Measurements from ENCODE around the gene FADS1.
A peak's percentile ranks its signal among the peaks of the same experiment; 100 is the strongest.

FADS1 gene

DNA sequence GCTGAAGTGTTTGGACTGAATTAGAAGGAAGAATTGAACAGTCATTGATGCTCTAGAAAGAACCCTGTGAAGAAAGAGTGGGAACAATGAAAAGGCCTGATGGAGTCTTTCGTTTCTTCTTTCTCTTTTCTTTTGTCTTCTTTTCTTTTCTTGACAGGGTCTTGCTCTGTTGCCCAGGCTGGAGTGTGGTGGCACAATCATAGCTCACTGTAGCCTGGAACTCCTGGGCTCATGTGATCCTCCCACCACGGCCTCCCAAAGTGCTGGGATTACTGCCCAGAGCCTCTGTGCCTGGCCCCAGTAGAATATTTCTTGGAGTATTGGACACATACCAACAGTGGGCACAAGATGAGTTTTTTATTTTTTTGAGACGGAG is 23.0 kb downstream of the FADS1 start:
- no CpG with 5 or more reads among the region's 3 CpGs for WGBS (ENCODE audit: insufficient coverage, insufficient read length)
- DNase-seq (ENCODE audit: low read depth, low spot score) = no peak
- Histone ChIP-seq H3K27me3 (ENCODE audit: control insufficient read depth, insufficient read depth, low read length) (no peaks in the 10 kb centered on the region), H3K4me3 (ENCODE audit: low read length) (peak overlapping the region; percentile 64; the same call in 1 of the 2 replicates), H3K36me3 (ENCODE audit: control insufficient read depth, insufficient read depth, low read length) (peaks cover 24% of the 10 kb centered on the region), H3K4me1 (ENCODE audit: control insufficient read depth, insufficient read depth, low read length) (no peaks in the 10 kb centered on the region), H3K9me3 (ENCODE audit: control insufficient read depth, insufficient read depth, low read length) (no peaks in the 10 kb centered on the region), H3K27ac (ENCODE audit: low read length) (no peak overlapping the region)

DNA sequence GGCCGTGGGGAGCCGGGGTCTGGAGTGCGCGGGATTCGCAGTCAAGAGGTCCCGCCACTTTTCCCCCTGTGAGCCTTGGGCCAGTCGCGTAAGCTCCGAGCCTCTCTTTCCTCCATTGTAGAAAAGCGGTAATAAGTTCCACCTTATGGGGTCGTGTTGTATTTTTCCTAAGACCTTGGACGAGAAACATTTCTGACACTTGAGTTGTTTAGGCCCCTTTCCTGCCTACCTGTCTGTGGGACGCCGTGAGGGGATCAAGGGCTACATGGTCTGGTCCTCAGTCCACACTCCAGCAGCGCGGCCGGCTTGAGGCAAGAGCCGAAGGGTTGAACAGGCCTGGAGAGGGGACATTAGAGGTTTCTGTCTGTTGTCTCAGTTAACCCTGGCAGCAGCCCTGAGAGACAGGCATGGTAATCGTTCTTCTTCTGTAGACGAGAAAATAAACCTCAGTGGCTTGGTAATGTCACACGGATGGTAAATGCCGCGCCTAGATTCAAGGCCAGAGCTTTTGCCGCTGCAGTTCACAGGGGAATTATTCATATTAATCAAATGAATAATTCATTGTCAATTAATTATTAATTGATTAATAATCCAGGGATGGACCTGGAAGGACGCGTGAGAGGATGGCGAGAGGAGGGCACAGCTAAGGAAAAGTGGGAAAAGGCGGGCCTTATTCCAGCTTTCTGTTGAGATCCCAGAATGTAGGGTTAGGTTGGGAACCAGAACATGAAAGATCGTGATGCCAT is 23.5 kb downstream of the FADS1 start:
- Histone ChIP-seq H3K27ac (ENCODE audit: low read length) (no peak overlapping the region), H3K36me3 (ENCODE audit: control insufficient read depth, insufficient read depth, low read length) (peaks cover 27% of the 10 kb centered on the region), H3K4me1 (ENCODE audit: control insufficient read depth, insufficient read depth, low read length) (no peaks in the 10 kb centered on the region), H3K4me3 (ENCODE audit: low read length) (peak overlapping the region; percentile 64), H3K9me3 (ENCODE audit: control insufficient read depth, insufficient read depth, low read length) (no peaks in the 10 kb centered on the region), H3K27me3 (ENCODE audit: control insufficient read depth, insufficient read depth, low read length) (no peaks in the 10 kb centered on the region)
- no CpG with 5 or more reads among the region's 29 CpGs for WGBS (ENCODE audit: insufficient coverage, insufficient read length)
- DNase-seq (ENCODE audit: low read depth, low spot score) = no peak

- Histone ChIP-seq H3K4me1 (ENCODE audit: control insufficient read depth, insufficient read depth, low read length) (no peaks in the 10 kb centered on the region), H3K27ac (ENCODE audit: low read length) (no peak within 1 kb of the TSS), H3K4me3 (ENCODE audit: low read length) (peak within 1 kb of the TSS; percentile 64), H3K36me3 (ENCODE audit: control insufficient read depth, insufficient read depth, low read length) (peaks cover 32% of the 10 kb centered on the region), H3K9me3 (ENCODE audit: control insufficient read depth, insufficient read depth, low read length) (no peaks in the 10 kb centered on the region), H3K27me3 (ENCODE audit: control insufficient read depth, insufficient read depth, low read length) (no peaks in the 10 kb centered on the region)
- WGBS (ENCODE audit: insufficient coverage, insufficient read length) = no CpG with 5 or more reads among the region's 61 CpGs
- DNase-seq (ENCODE audit: low read depth, low spot score) = no peak
These were observed 24.3 kb downstream of the FADS1 start, which contains the start of the genes FEN1 and TMEM258 for GRCh38 chr11:61792310-61793082. TSS of gene FEN1 (plus strand) at chr11:61792911. CDS start at chr11:61795362, 2,451 bp downstream. TSS of gene TMEM258 (minus strand) at chr11:61792599. CDS start at chr11:61792558, 41 bp downstream.

DNA sequence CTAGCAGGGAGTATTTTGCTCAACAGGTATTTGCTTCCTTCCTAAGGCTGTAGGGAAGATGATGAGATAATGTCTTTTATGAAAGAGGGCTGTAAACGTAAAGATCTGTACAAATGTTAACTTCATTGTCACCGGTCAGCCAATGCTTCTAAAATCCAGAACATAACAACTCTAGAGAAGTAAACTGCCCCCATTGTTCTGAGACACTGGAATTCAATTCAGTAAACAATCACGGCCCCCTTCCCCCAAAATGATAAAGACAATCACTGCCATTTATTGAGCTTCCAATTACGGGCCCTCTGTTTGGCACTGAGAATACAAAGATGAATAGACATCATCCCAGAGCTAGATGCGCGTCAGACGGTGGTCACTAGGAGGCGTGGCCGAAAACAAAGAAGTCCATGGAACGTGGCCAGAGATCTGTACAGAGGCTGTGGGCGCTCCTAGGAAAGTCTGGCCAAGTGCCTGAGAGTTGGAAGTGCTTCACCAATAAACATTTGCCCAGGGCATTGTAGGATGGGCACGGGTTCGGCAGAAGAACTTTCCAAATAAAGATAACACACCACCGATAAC is 25.0 kb downstream of the FADS1 start:
- Histone ChIP-seq H3K4me1 (ENCODE audit: control insufficient read depth, insufficient read depth, low read length) (no peaks in the 10 kb centered on the region), H3K36me3 (ENCODE audit: control insufficient read depth, insufficient read depth, low read length) (peaks cover 38% of the 10 kb centered on the region), H3K27ac (ENCODE audit: low read length) (no peak overlapping the region), H3K9me3 (ENCODE audit: control insufficient read depth, insufficient read depth, low read length) (no peaks in the 10 kb centered on the region), H3K27me3 (ENCODE audit: control insufficient read depth, insufficient read depth, low read length) (no peaks in the 10 kb centered on the region), H3K4me3 (ENCODE audit: low read length) (peak overlapping the region; percentile 64; the same call in 1 of the 2 replicates)
- no CpG with 5 or more reads among the region's 14 CpGs for WGBS (ENCODE audit: insufficient coverage, insufficient read length)
- no peak for DNase-seq (ENCODE audit: low read depth, low spot score)

DNA sequence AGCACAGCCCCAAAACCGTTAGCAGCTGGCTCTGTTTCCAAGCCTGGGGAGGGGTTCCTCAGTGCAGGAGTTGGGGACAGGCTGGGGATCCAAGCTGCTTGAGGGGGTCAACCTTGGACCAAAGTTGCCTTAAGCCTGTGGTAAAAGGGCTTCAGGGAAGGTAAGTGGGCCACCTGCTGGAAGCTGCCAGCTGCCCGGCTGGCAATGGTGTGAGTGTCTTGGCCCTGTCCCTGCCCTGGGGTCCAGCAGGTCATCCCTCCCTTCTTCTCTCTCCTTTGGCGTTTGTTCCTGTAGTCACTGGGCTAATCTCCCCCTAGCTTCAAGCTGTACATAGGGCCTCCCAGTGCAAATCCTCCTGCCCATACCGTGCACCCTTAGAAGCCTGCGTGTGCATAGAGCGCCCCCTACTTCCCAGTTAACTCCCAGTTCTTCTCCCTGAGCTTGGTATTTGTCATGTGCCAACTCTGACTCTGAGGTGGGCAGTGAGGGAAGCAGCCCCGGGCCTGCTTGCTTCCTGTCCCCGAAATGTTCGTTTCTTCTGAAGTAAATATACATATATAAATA is 28.8 kb downstream of the FADS1 start:
- peaks cover 38% of the 10 kb centered on the region for H3K36me3 ChIP-seq (ENCODE audit: control insufficient read depth, insufficient read depth, low read length)

DNA sequence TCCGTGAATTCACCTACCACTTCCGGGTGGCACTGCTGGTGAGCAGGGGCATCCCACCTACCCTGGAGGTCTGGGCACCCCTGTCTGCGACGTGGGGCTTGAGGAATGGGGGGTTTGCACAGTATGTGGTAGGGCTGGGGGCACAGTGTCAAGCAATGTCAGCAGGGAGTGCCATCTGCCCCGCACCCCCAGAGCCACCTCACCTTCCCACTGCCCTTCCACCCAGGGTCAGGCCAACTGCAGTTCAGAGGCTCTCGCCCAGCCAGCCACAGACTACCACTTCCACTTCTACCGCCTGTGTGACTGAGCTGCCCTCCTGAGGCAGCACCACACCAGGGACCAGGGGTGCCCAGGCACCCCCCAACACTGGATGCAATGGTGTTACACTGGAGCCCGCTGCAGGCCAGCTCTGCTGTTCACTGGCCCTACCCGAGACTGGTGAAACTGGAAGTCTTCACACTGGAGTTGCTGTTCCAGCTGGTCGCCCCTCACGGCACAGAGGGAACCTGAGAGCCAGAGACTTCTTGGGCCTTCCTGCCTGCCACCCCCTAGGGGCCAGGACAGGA is 30.9 kb downstream of the FADS1 start:
- Histone ChIP-seq H3K27ac (ENCODE audit: low read length) (no peak overlapping the region), H3K27me3 (ENCODE audit: control insufficient read depth, insufficient read depth, low read length) (no peaks in the 10 kb centered on the region), H3K9me3 (ENCODE audit: control insufficient read depth, insufficient read depth, low read length) (no peaks in the 10 kb centered on the region), H3K4me1 (ENCODE audit: control insufficient read depth, insufficient read depth, low read length) (no peaks in the 10 kb centered on the region), H3K36me3 (ENCODE audit: control insufficient read depth, insufficient read depth, low read length) (peaks cover 38% of the 10 kb centered on the region), H3K4me3 (ENCODE audit: low read length) (no peak overlapping the region)
- no peak for DNase-seq (ENCODE audit: low read depth, low spot score)
- no CpG with 5 or more reads among the region's 11 CpGs for WGBS (ENCODE audit: insufficient coverage, insufficient read length)

More for the DNA sequence above, 28.8 kb downstream of the FADS1 start:
- Histone ChIP-seq H3K27me3 (ENCODE audit: control insufficient read depth, insufficient read depth, low read length) (no peaks in the 10 kb centered on the region), H3K4me1 (ENCODE audit: control insufficient read depth, insufficient read depth, low read length) (no peaks in the 10 kb centered on the region), H3K4me3 (ENCODE audit: low read length) (no peak overlapping the region), H3K27ac (ENCODE audit: low read length) (no peak overlapping the region), H3K9me3 (ENCODE audit: control insufficient read depth, insufficient read depth, low read length) (no peaks in the 10 kb centered on the region)
- DNase-seq (ENCODE audit: low read depth, low spot score) = peak; percentile 43
- WGBS (ENCODE audit: insufficient coverage, insufficient read length) = no CpG with 5 or more reads among the region's 9 CpGs

DNA sequence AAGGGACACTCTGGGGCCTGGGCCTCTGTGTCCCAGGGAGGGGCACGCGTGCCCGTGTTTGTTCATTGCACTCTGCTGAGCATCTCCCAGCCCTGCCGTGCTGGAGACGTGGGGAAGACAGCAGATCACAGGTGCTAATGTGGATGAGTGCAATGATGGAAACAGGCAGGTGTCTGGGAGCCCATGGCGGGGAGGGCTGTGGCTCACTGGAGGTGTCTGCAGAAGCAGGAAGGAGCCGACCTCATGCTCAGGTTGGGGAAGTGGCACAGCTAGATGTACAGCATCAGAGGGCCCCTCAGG is 32.3 kb downstream of the FADS1 start:
- peaks cover 27% of the 10 kb centered on the region for H3K36me3 ChIP-seq (ENCODE audit: control insufficient read depth, insufficient read depth, low read length)
- no CpG with 5 or more reads among the region's 7 CpGs for WGBS (ENCODE audit: insufficient coverage, insufficient read length)

DNA sequence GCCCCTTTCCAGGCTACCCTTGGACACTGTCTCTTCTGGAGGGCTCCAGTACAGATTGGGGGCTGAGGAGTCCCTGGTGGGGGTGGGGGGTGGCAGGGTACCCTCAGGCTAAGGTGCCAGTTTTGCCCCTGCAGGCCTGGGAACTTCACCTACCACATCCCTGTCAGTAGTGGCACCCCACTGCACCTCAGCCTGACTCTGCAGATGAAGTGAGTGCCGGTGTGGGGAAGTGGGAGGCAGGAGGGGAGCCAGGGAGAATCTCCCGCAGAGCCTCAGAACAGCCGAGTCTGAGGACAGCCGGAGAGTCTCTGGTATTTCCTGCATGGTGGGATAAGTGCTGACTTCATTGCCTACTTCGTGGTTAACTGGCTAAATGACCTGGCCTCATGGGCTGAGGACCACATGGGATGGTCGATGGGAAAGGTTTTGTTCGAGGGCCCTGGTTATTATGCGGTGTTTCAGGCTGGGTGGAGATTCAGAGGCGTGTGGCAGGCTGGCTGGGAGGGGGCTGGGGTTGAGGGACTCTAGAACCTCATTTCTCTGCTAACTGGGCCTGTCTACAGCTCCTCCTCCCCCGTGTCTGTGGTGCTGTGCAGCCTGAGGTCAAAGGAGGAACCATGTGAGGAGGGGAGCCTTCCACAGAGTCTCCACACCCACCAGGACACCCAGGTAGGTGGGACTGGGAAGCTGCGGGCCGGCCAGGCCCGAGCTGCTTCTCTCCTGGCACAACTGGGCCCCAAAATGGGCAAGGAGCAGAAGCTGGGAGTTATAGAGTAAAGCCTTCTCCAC is 32.9 kb downstream of the FADS1 start:
- WGBS (ENCODE audit: insufficient coverage, insufficient read length) = no CpG with 5 or more reads among the region's 13 CpGs
- no peak for DNase-seq (ENCODE audit: low read depth, low spot score)
- no peaks in the 10 kb centered on the region for H3K27me3 ChIP-seq (ENCODE audit: control insufficient read depth, insufficient read depth, low read length)
- H3K36me3 ChIP-seq (ENCODE audit: control insufficient read depth, insufficient read depth, low read length) = peaks cover 24% of the 10 kb centered on the region
- H3K27ac ChIP-seq (ENCODE audit: low read length) = no peak overlapping the region
- H3K9me3 ChIP-seq (ENCODE audit: control insufficient read depth, insufficient read depth, low read length) = no peaks in the 10 kb centered on the region
- H3K4me1 ChIP-seq (ENCODE audit: control insufficient read depth, insufficient read depth, low read length) = no peaks in the 10 kb centered on the region
- no peak overlapping the region for H3K4me3 ChIP-seq (ENCODE audit: low read length)

More for the DNA sequence above, 32.3 kb downstream of the FADS1 start:
- H3K9me3 ChIP-seq (ENCODE audit: control insufficient read depth, insufficient read depth, low read length) = no peaks in the 10 kb centered on the region
- H3K4me3 ChIP-seq (ENCODE audit: low read length) = no peak overlapping the region
- H3K27ac ChIP-seq (ENCODE audit: low read length) = no peak overlapping the region
- H3K27me3 ChIP-seq (ENCODE audit: control insufficient read depth, insufficient read depth, low read length) = no peaks in the 10 kb centered on the region
- H3K4me1 ChIP-seq (ENCODE audit: control insufficient read depth, insufficient read depth, low read length) = no peaks in the 10 kb centered on the region
- no peak for DNase-seq (ENCODE audit: low read depth, low spot score)

DNA sequence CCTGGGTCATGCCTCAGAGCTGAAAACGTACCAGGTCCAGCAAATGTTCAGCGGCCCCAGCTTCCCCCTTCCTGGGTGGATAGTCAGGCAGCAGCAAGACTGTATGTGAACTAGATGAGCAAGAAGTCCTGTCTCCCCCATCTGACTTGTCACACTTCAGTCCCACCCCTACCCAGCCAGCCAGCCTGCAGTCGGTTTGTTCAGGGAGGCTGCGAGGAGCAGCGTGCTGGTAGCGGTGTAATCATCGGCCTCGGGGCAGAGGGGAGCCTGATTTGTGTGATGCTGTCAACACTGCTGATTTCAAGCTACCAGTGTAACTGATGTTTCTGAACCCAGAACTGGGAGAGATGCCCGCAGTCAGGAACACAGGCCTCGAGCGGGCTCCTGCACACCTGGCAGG is 34.0 kb downstream of the FADS1 start:
- Histone ChIP-seq H3K4me1 (ENCODE audit: control insufficient read depth, insufficient read depth, low read length) (no peaks in the 10 kb centered on the region), H3K27ac (ENCODE audit: low read length) (no peak overlapping the region), H3K27me3 (ENCODE audit: control insufficient read depth, insufficient read depth, low read length) (no peaks in the 10 kb centered on the region)

More for the DNA sequence above, 34.0 kb downstream of the FADS1 start:
- no peak for DNase-seq (ENCODE audit: low read depth, low spot score)
- no CpG with 5 or more reads among the region's 11 CpGs for WGBS (ENCODE audit: insufficient coverage, insufficient read length)
- peaks cover 19% of the 10 kb centered on the region for H3K36me3 ChIP-seq (ENCODE audit: control insufficient read depth, insufficient read depth, low read length)
- no peaks in the 10 kb centered on the region for H3K9me3 ChIP-seq (ENCODE audit: control insufficient read depth, insufficient read depth, low read length)
- H3K4me3 ChIP-seq (ENCODE audit: low read length) = no peak overlapping the region
